SU-DHL-6 (cell line): Measurements from ENCODE around the gene MYO9A.
"Not testable (repeated sequence)": the region's sequence is repeated elsewhere in the genome, so short reads cannot be mapped to it uniquely, and the experiment has no call there.

ENCODE experiments used
- H2AFZ ChIP-seq: fragments of 200-600 bp; sonication (generic); 2 replicates; pipeline ENCODE4 v1.6.1; 2014; ENCODE audit warnings: low read depth, mild to moderate bottlenecking, moderate library complexity, mixed read lengths, antibody characterized with exemption, low read length; ENCODE audit not compliant: severe bottlenecking
- H3F3A ChIP-seq: fragments of 200-600 bp; shearing (Covaris generic); 2 replicates; pipeline ENCODE4 v1.6.0; 2016; ENCODE audit warnings: antibody characterized with exemption, mild to moderate bottlenecking; ENCODE audit not compliant: insufficient read depth
- H3K27ac ChIP-seq: fragments of 200-600 bp; sonication (generic); 2 replicates; pipeline ENCODE4 v1.5.1; 2016; ENCODE audit warnings: low read depth, mild to moderate bottlenecking, low read length, moderate library complexity, mixed read lengths
- H3K27me3 ChIP-seq: fragments of 200-600 bp; sonication (generic), shearing (Covaris generic); 2 replicates; pipeline ENCODE4 v1.6.0; 2014; ENCODE audit warnings: mild to moderate bottlenecking, low read length
- H3K36me3 ChIP-seq: fragments of 200-600 bp; sonication (generic); 2 replicates; pipeline ENCODE4 v1.6.1; 2014; ENCODE audit warnings: mild to moderate bottlenecking, low read length, mixed read lengths
- H3K4me2 ChIP-seq: fragments of 300-600, 200-600 bp; shearing (Covaris generic), sonication (generic); 2 replicates; pipeline ENCODE4 v1.6.0; 2014; ENCODE audit warnings: low read length, low read depth, mild to moderate bottlenecking; ENCODE audit not compliant: poor library complexity, severe bottlenecking
- H3K4me3 ChIP-seq: fragments of 200-600 bp; sonication (generic); 2 replicates; pipeline ENCODE4 v1.5.1; 2014; ENCODE audit warnings: antibody characterized with exemption, low read length, mild to moderate bottlenecking, mixed read lengths; ENCODE audit not compliant: insufficient read depth, poor library complexity, severe bottlenecking
- H3K79me2 ChIP-seq: fragments of 200-600 bp; sonication (generic); 2 replicates; pipeline ENCODE4 v1.6.1; 2014; ENCODE audit warnings: mild to moderate bottlenecking, low read length, moderate library complexity; ENCODE audit not compliant: insufficient read depth
- H3K9ac ChIP-seq: fragments of 200-600 bp; sonication (generic); 2 replicates; pipeline ENCODE4 v1.7.0; 2014; ENCODE audit warnings: mild to moderate bottlenecking, low read length
- H3K9me2 ChIP-seq: fragments of 200-600 bp; sonication (generic); replicated peaks from 2 replicates; pipeline ENCODE4 v1.6.1; 2014; ENCODE audit warnings: low read length; ENCODE audit not compliant: insufficient read depth
- H3K9me3 ChIP-seq: fragments of 200-600 bp; sonication (generic); 2 replicates; pipeline ENCODE4 v1.6.1; 2014; ENCODE audit warnings: low read length, mixed read lengths; ENCODE audit not compliant: insufficient read depth
- H4K20me1 ChIP-seq: fragments of 200-600 bp; sonication (generic); 2 replicates; pipeline ENCODE4 v1.6.1; 2014; ENCODE audit warnings: low read depth, mild to moderate bottlenecking, antibody characterized with exemption, low read length, moderate library complexity, mixed read lengths
- CTCF ChIP-seq: fragments of 200-600 bp; sonication (generic); IDR thresholded peaks from one replicate; pipeline ENCODE4 v1.5.1; 2017; ENCODE audit warnings: antibody characterized with exemption, mild to moderate bottlenecking, low read length, moderate library complexity; ENCODE audit not compliant: insufficient read depth, poor library complexity, severe bottlenecking
- EZH2phosphoT487 ChIP-seq: fragments of 200-600 bp; sonication (generic), shearing (Covaris generic); conservative IDR thresholded peaks from 2 replicates; pipeline ENCODE4 v1.6.1; 2018; ENCODE audit warnings: mild to moderate bottlenecking, antibody characterized with exemption, low read length, moderate library complexity, mixed read lengths

MYO9A gene

GRCh38 chr15:72058585-72058984 is 59.4 kb downstream of the MYO9A start:
- H3K9me2 ChIP-seq = no peaks in the 10 kb centered on the region
- TF ChIP-seq CTCF (no peak), EZH2phosphoT487 (no peak)
- peaks cover 2% of the 10 kb centered on the region for H3K36me3 ChIP-seq

GRCh38 chr15:72057548-72058091 is 60.3 kb downstream of the MYO9A start:
- no peaks in the 10 kb centered on the region for H3K9me2 ChIP-seq
- H3K27ac ChIP-seq = no peak overlapping the region
- no peaks in the 10 kb centered on the region for H3K9me3 ChIP-seq
- H3K4me2 ChIP-seq = peak overlapping the region; percentile 2
- peaks cover 28% of the 10 kb centered on the region; the same call in 1 of the 2 replicates for H3F3A ChIP-seq
- H3K9ac ChIP-seq = no peak overlapping the region
- no peaks in the 10 kb centered on the region; the same call in 1 of the 2 replicates for H4K20me1 ChIP-seq
- no peaks in the 10 kb centered on the region for H3K27me3 ChIP-seq
- H3K36me3 ChIP-seq = peaks cover 6% of the 10 kb centered on the region
- no peak overlapping the region for H2AFZ ChIP-seq
- no peak for TF ChIP-seq EZH2phosphoT487
- no peak for TF ChIP-seq CTCF
- H3K4me3 ChIP-seq = no peak overlapping the region
- peaks cover 98% of the 10 kb centered on the region for H3K79me2 ChIP-seq

More at GRCh38 chr15:72058585-72058984, 59.4 kb downstream of the MYO9A start:
- H2AFZ ChIP-seq = no peak overlapping the region
- H3K79me2 ChIP-seq = peaks cover 98% of the 10 kb centered on the region
- no peaks in the 10 kb centered on the region; the same call in 1 of the 2 replicates for H4K20me1 ChIP-seq
- peak overlapping the region; percentile 3 for H3K4me2 ChIP-seq
- H3K9ac ChIP-seq = no peak overlapping the region
- H3K9me3 ChIP-seq = no peaks in the 10 kb centered on the region
- H3F3A ChIP-seq = peaks cover 27% of the 10 kb centered on the region; the same call in 1 of the 2 replicates
- H3K4me3 ChIP-seq = no peak overlapping the region
- H3K27me3 ChIP-seq = no peaks in the 10 kb centered on the region
- peak overlapping the region; percentile 28; the same call in 1 of the 2 replicates for H3K27ac ChIP-seq

GRCh38 chr15:72056217-72056616 is 61.7 kb downstream of the MYO9A start:
- not testable (repeated sequence) for H3K27ac ChIP-seq, H3K9ac ChIP-seq, H2AFZ ChIP-seq, H3K4me2 ChIP-seq, H3K9me3 ChIP-seq, H3K4me3 ChIP-seq, H4K20me1 ChIP-seq, H3K9me2 ChIP-seq, H3K36me3 ChIP-seq, H3K27me3 ChIP-seq
- Histone ChIP-seq H3F3A (peaks cover 28% of the 10 kb centered on the region; the same call in 1 of the 2 replicates), H3K79me2 (peaks cover 98% of the 10 kb centered on the region)

GRCh38 chr15:72053297-72053696 is 64.7 kb downstream of the MYO9A start:
- not testable (repeated sequence) for H3K9me3 ChIP-seq, H4K20me1 ChIP-seq, H2AFZ ChIP-seq, H3K36me3 ChIP-seq, H3K9me2 ChIP-seq, H3K9ac ChIP-seq, H3K27me3 ChIP-seq, H3K4me3 ChIP-seq, H3K27ac ChIP-seq, H3K4me2 ChIP-seq
- peaks cover 100% of the 10 kb centered on the region for H3K79me2 ChIP-seq
- H3F3A ChIP-seq = peaks cover 40% of the 10 kb centered on the region
